Retinal pigment epithelial cell (primary cell): Measurements from ENCODE around the gene CDK17.

Experiments
- DNase-seq: peaks from one replicate; pipeline ENCODE4 v3.0.0-alpha.2; 2010; ENCODE audit warnings: low read depth
- H3K4me3 ChIP-seq: 2 replicates; pipeline ENCODE4 v1.5.1; 2011; ENCODE audit warnings: mild to moderate bottlenecking, low read length, control low read depth, moderate library complexity
- TF ChIP-seq, protein P1 (sequence below): conservative IDR thresholded peaks from 2 replicates; pipeline ENCODE4 v1.5.1; 2011; ENCODE audit warnings: low read depth, low read length, control low read depth, inconsistent platforms

CDK17 gene

DNA sequence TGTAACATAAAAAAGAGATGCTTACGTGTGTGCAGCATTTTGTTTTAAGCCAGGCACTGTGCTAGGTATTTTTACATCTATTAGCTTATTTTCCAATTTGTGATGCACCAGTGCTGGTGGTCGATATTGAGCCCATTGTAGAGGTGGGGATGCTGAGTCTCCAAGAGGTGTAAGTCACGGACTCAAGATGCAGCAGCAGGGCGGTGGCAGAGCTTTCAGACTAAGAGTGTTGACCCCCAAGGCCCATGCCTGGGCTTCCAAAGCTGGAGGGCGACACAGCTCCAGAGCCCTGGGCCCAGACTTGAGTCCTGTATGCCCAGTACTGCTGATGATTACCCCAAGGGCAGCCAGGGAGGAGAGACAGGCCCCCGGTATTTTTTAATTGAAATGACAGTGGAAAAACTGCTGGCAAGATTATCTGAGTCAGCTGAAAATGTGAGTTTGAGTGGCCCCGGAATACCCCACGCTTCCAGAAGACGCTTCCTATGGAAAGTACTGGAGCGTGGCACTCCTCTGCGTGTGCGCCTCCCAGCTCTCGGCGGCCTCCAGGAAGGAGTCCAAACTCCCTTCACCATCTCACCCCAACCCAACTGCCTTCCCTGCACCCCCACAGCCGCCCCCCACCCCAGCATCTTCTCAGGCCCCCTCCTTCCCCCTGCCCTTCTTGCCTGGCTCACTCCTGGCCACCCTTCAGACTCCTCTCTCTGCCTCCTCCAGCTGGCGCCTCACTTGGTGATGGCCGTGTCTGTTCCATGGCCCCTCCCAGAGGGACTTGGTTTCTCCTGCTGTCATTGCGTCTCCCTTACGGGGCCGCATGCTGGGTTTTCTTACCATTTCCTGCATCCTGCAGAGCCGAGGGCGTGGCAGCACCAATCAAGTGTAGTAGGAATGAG, 165.4 kb downstream of the CDK17 start:
- TF ChIP-seq, protein P1, sequence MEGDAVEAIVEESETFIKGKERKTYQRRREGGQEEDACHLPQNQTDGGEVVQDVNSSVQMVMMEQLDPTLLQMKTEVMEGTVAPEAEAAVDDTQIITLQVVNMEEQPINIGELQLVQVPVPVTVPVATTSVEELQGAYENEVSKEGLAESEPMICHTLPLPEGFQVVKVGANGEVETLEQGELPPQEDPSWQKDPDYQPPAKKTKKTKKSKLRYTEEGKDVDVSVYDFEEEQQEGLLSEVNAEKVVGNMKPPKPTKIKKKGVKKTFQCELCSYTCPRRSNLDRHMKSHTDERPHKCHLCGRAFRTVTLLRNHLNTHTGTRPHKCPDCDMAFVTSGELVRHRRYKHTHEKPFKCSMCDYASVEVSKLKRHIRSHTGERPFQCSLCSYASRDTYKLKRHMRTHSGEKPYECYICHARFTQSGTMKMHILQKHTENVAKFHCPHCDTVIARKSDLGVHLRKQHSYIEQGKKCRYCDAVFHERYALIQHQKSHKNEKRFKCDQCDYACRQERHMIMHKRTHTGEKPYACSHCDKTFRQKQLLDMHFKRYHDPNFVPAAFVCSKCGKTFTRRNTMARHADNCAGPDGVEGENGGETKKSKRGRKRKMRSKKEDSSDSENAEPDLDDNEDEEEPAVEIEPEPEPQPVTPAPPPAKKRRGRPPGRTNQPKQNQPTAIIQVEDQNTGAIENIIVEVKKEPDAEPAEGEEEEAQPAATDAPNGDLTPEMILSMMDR, result no peak
- DNase-seq, result no peak
- H3K4me3 ChIP-seq, result no peak overlapping the region

DNA sequence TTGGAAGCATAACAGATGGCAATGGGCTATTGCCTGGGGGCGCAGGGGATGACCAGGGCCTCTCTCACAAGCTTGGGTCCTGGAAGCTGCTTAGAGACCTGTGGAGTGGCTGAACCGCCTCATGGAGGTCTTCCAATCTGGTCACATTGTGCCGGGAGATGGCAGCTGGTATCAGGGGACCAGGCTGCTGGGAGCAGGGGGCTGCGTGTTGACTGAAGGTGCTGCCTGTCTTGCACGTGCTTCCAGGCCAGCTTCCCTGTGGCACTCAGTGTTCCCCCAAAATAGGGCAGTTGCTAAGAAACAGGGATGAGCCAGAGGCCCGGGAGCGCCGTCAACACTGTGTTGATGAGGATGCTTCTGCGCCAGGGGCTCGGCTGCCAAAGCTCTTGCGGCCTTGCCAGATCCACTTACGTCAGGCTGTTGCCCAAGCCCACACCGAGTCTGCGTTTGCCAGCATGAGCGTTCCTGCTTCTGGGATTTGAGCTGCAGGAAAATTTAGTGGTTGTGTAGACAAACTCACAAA, 166.2 kb downstream of the CDK17 start:
- no peak for DNase-seq
- TF ChIP-seq, protein P1, result no peak
- H3K4me3 ChIP-seq, result no peak overlapping the region

DNA sequence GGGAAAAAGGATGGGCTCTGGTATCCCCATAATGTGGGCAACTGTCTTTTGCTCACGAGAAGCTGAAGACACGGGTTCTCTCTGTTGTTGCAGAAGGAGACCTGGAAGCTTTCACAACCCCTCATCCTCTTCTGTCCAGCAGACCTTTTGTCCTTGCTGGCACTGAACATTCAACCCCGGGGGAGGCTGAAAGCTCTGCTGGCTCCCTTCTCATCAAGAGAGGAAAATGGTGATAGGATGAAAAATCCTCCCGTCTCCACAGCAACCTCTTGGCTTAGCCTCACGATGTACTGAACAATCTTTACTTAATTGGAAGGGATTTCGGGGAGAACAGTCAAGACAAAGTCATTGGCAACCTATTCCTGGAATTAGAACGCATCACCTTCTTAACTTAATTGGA, 167.1 kb downstream of the CDK17 start:
- H3K4me3 ChIP-seq, result no peak overlapping the region
- no peak for DNase-seq
- TF ChIP-seq, protein P1, result no peak

DNA sequence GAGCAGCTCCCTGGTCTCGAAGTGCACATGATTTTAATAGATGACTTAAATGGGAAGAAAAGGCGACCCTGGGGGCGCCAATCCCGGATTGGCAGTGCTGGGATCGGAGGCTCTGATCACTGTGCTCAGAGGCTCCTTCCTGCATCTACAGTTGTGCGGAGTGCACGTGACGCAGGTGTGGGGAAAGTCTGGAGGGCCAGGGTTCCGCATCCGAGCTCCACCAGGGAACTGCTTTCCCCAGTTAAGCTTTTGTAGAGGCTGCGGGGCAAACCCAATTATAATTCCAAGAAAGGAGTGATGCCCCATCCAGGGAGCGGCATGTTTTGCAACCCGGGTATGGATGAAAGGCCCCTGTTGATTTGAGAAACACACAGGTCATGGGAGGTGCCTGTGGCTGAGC, 169.6 kb downstream of the CDK17 start:
- TF ChIP-seq, protein P1, result no peak
- H3K4me3 ChIP-seq, result no peak overlapping the region
- DNase-seq, result no peak

DNA sequence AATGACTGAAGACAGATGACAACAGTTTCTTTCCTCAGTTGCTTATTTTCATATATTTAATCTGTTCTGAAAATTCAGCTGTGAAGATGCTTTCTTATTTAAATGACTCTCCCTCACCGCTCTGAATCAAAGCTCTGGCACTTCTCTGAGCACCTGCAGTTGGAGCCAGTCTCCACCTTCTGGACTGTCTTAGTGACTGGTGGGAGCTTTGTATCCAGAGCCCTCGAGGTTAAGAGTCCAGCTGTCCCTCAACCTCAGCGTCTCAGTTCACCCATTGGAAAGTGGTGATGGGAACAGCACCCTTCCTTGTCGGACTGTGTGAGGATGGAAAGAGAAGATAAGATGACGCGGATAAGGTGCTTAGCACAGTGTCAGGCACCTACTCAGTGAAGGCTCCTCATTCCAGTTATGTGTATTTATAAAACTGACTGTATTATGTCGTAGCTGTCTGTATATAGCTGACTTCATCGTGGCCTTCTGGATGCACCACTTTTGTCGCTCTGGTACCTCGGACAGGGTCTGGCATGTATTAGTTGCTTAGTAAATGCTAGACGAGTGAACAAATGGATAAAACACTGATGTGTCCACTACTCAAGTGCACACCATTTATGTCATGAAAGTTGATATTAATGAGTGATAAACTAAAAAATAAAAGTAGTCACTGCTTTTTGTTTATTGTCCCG, 171.5 kb downstream of the CDK17 start:
- DNase-seq, result no peak
- TF ChIP-seq, protein P1, result no peak
- no peak overlapping the region for H3K4me3 ChIP-seq
